Measurements from ENCODE around the gene CAPZA1.

Gene CAPZA1

GRCh38 chr1:112702420-112703261, 83.0 kb downstream of the CAPZA1 start:
- TF ChIP-seq, protein P1, sequence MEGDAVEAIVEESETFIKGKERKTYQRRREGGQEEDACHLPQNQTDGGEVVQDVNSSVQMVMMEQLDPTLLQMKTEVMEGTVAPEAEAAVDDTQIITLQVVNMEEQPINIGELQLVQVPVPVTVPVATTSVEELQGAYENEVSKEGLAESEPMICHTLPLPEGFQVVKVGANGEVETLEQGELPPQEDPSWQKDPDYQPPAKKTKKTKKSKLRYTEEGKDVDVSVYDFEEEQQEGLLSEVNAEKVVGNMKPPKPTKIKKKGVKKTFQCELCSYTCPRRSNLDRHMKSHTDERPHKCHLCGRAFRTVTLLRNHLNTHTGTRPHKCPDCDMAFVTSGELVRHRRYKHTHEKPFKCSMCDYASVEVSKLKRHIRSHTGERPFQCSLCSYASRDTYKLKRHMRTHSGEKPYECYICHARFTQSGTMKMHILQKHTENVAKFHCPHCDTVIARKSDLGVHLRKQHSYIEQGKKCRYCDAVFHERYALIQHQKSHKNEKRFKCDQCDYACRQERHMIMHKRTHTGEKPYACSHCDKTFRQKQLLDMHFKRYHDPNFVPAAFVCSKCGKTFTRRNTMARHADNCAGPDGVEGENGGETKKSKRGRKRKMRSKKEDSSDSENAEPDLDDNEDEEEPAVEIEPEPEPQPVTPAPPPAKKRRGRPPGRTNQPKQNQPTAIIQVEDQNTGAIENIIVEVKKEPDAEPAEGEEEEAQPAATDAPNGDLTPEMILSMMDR (IDR thresholded peaks at IDR 0.05; ENCODE audit: control insufficient read depth, extremely low read depth, insufficient read depth): no peak
- no peak for DNase-seq (ENCODE audit: low read depth)
- H3K4me3 ChIP-seq (ENCODE audit: low read depth, low read length): no peak overlapping the region

DNA sequence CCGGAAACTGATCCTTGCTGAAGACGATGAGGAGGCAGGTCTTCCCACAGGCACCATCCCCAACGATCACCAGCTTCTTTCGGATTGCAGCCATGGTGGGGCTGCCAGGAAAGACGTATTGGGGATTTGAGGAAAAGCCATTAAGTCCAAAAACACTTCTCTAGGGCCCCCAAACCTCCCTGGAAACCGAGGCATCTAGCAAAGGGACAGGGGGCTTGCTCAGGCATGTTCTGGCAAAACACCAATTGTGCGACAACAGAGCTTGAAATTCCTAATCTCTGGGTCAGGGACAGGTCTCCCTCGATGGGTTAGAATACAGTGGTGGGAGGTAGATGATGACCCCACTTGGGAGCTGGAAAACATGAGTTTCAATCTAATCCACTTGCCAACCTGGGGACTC, 84.1 kb downstream of the CAPZA1 start:
- TF ChIP-seq, protein P1 (IDR thresholded peaks at IDR 0.05; ENCODE audit: control insufficient read depth, extremely low read depth, insufficient read depth): no peak
- no peak overlapping the region for H3K4me3 ChIP-seq (ENCODE audit: low read depth, low read length)
- DNase-seq (ENCODE audit: low read depth): no peak

DNA sequence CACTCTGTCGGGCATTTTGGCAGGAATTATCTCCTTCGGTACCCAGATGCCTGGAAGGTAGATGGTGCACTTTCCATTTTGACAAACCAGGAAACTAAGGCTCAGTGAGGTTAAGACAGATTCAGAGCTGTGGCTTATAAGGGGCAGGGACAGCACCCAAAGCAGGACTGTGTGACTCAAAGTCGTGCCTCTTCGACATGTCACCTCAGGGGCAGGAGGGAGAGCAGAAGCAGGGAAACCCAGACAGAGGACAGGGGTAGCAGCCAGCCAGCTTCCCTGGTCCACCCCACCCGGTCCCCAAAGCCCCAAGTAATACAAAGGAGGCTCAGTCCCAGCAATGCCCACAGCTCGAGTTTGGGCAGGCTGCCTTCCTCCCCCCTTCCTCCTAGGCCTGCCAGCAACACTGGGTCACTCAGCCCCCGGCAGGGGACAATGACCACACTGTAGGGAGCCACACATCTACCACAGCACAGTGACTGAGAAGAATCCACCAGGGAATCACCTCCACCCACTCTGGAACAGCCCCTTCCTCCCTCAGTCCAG, 84.8 kb downstream of the CAPZA1 start:
- TF ChIP-seq, protein P1 (IDR thresholded peaks at IDR 0.05; ENCODE audit: control insufficient read depth, extremely low read depth, insufficient read depth): no peak
- no peak for DNase-seq (ENCODE audit: low read depth)
- peak overlapping the region; percentile 88 for H3K4me3 ChIP-seq (ENCODE audit: low read depth, low read length)

GRCh38 chr1:112704934-112705627, 85.4 kb downstream of the CAPZA1 start:
- TF ChIP-seq, protein P1 (IDR thresholded peaks at IDR 0.05; ENCODE audit: control insufficient read depth, extremely low read depth, insufficient read depth): no peak
- peak overlapping the region; percentile 88 for H3K4me3 ChIP-seq (ENCODE audit: low read depth, low read length)
- DNase-seq (ENCODE audit: low read depth): peak; percentile 94

GRCh38 chr1:112706505-112707220, 87.0 kb downstream of the CAPZA1 start, which contains the start of gene RHOC:
Gene RHOC, minus strand, starts transcription at chr1:112707127. Its CDS starts 3,328 bp downstream, at chr1:112703799.
- TF ChIP-seq, protein P1 (IDR thresholded peaks at IDR 0.05; ENCODE audit: control insufficient read depth, extremely low read depth, insufficient read depth): no peak
- DNase-seq (ENCODE audit: low read depth): no peak
- H3K4me3 ChIP-seq (ENCODE audit: low read depth, low read length): peak within 1 kb of the TSS; percentile 88

DNA sequence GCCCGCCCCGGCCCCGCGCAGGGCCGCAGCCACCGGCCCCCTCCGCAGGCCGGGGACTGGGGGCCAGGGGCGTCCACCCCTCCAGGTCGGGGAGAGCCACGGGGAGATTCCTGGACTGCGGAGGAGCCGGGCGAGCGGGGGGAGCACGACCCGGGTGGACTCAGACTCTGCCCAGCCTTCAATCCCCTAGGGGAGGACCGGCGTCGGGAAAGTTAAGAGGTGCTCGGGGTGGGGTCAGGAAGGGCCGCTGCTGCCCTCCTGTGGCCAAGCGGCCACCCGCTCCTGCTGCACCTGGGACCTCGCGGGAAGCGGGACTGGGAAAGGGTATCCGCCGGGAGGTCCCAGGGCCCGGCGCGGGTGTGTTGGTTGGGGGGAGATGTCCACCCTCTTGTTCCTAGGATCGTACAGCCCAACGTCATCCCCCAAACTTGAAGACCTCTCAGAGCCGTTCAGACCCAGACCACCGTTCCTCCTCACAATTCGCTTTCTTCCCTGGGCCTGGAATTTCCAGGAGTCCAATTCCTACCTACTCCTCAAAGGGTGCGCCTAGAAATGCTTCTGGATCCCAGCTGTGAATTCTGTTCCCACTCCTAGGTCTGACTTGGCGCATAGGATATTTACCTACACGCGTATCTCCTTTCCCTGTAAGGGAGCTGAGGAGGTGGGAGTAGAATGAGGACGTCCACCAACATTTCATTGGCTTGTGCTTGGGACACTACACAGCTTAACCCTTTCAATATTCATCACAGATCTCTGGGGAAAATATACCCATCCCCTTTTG, 87.8 kb downstream of the CAPZA1 start:
- TF ChIP-seq, protein P1 (IDR thresholded peaks at IDR 0.05; ENCODE audit: control insufficient read depth, extremely low read depth, insufficient read depth): peak; percentile 98
- no peak for DNase-seq (ENCODE audit: low read depth)
- peak overlapping the region; percentile 88 for H3K4me3 ChIP-seq (ENCODE audit: low read depth, low read length)

Data from LNCaP clone FGC (cell line).